Central memory CD8-positive, alpha-beta T cell (primary cell): ENCODE data around the gene CPOX.

Experiments used
- ATAC-seq: fragments of 150-1000 bp; cut with Tn5 transposase; replicated peaks from 2 replicates; pipeline ENCODE4 v1.10.0; 2022; ENCODE audit warnings: mild to moderate bottlenecking, moderate FRiP score, moderate number of reproducible peaks; ENCODE audit not compliant: poor library complexity, severe bottlenecking; ENCODE audit errors: extremely low read depth
- DNase-seq, 2 donors: peaks; one replicate each; pipeline ENCODE4 v3.0.0; 2021; ENCODE audit warnings: low spot score in 2 of 2
- H3K27ac Mint-ChIP-seq: one replicate; pipeline ENCODE4 v1.8.0; 2022; ENCODE audit warnings: low read depth, mild to moderate bottlenecking, moderate library complexity, mixed read lengths
- H3K27me3 Mint-ChIP-seq: one replicate; pipeline ENCODE4 v1.8.0; 2022; ENCODE audit warnings: mixed read lengths
- H3K36me3 Mint-ChIP-seq: one replicate; pipeline ENCODE4 v1.8.0; 2022; ENCODE audit warnings: mild to moderate bottlenecking, moderate library complexity, mixed read lengths; ENCODE audit not compliant: insufficient read depth
- H3K4me1 Mint-ChIP-seq: one replicate; pipeline ENCODE4 v1.8.0; 2022; ENCODE audit warnings: mixed read lengths
- H3K4me3 Mint-ChIP-seq: one replicate; pipeline ENCODE4 v1.8.0; 2022; ENCODE audit warnings: mild to moderate bottlenecking, moderate library complexity, mixed read lengths
- H3K9me3 Mint-ChIP-seq: one replicate; pipeline ENCODE4 v1.8.0; 2022; ENCODE audit warnings: mixed read lengths

The CPOX gene

DNA sequence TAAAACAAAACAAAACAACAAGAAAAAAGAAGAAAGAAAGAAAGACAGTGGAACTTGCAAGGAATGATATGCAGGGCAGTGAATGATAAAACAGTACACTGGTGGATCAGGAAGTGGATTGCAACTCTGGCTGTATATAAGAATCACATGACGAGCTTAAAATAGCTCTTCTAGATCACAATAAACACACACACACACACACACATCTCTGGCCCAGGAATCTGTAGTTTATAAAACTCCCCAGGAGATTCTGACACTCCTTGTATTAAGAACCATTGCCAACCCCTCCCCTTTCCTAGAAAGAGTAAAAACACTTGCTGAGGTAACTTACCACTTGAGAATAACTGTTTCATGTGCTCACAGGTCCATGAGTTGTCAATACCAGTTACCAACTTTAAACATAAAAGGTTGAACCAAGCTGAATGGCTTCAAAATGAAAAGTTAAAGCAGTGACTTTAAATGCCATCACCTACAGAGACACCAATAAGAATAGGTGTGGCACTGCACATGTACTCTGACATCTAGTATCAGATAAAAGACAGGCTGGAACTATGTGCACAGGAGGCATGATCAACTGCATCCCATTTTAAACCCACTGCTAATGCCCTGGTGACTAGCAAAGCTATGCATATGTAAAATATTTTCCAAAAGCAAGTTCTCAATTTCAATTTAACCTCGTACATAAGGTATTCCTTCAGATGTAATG lies 3.9 kb downstream of the CPOX start:
- Mint-ChIP-seq H3K27me3 (no peaks in the 10 kb centered on the region), H3K4me3 (no peak overlapping the region), H3K27ac (peak overlapping the region; percentile 21), H3K9me3 (no peaks in the 10 kb centered on the region), H3K4me1 (peaks cover 50% of the 10 kb centered on the region), H3K36me3 (peaks cover 27% of the 10 kb centered on the region)
- DNase-seq = no peak
- ATAC-seq = no peak

GRCh38 chr3:98588065-98588464 lies 5.3 kb downstream of the CPOX start:
- H3K27me3 Mint-ChIP-seq = no peaks in the 10 kb centered on the region
- no peaks in the 10 kb centered on the region for H3K9me3 Mint-ChIP-seq
- peaks cover 29% of the 10 kb centered on the region for H3K36me3 Mint-ChIP-seq
- H3K4me1 Mint-ChIP-seq = peaks cover 51% of the 10 kb centered on the region
- ATAC-seq = no peak
- H3K4me3 Mint-ChIP-seq = no peak overlapping the region
- DNase-seq = no peak
- H3K27ac Mint-ChIP-seq = no peak overlapping the region

DNA sequence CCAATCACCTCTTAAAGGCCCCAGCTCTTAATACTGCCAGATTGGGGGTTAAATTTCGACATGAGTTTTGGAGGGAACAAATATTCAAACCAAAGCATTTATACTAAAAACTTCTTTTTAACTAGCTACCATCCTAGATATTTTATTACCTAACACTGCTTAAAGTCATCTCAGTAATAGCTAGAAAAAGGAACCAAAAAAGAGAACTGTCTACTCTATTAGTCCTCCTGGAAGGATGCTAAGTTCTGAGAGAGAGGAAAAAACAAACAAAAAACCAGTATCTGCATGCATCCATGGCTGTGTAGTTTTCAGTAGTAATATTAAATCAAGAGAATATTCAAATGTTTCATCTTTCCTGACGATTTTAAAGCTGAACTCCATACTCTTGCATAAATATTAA lies 5.8 kb downstream of the CPOX start:
- Mint-ChIP-seq H3K4me3 (no peak overlapping the region), H3K4me1 (peaks cover 47% of the 10 kb centered on the region), H3K9me3 (no peaks in the 10 kb centered on the region), H3K27me3 (no peaks in the 10 kb centered on the region), H3K27ac (no peak overlapping the region), H3K36me3 (peaks cover 29% of the 10 kb centered on the region)
- ATAC-seq (no peak), DNase-seq (no peak)

GRCh38 chr3:98584547-98584946 lies 8.9 kb downstream of the CPOX start:
- Mint-ChIP-seq H3K27ac (no peak overlapping the region), H3K36me3 (peaks cover 37% of the 10 kb centered on the region), H3K4me1 (peaks cover 31% of the 10 kb centered on the region), H3K27me3 (no peaks in the 10 kb centered on the region), H3K4me3 (no peak overlapping the region), H3K9me3 (no peaks in the 10 kb centered on the region)
- ATAC-seq (no peak), DNase-seq (no peak)

DNA sequence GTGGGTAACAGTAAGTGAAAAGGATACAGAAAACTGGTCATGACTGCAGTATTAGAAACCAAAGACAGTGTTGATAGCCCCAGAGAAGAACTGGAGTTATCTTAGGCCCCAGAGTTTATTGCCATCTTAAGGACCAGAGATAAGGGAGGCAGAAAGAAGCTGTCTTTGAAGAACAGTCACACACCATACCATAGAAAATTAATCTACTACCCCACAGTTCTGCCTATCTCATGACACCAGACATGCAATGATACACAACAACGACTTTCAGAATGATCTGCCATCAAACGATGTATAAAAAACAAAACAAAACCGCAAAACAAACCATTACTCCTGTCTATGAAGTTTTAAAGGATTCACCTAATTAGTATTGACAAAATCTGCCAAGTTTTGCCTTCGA lies 9.6 kb downstream of the CPOX start:
- Mint-ChIP-seq H3K27ac (peak overlapping the region; percentile 2), H3K4me3 (no peak overlapping the region), H3K27me3 (no peaks in the 10 kb centered on the region), H3K36me3 (peaks cover 31% of the 10 kb centered on the region), H3K9me3 (no peaks in the 10 kb centered on the region), H3K4me1 (peaks cover 24% of the 10 kb centered on the region)
- ATAC-seq (no peak), DNase-seq (no peak)

DNA sequence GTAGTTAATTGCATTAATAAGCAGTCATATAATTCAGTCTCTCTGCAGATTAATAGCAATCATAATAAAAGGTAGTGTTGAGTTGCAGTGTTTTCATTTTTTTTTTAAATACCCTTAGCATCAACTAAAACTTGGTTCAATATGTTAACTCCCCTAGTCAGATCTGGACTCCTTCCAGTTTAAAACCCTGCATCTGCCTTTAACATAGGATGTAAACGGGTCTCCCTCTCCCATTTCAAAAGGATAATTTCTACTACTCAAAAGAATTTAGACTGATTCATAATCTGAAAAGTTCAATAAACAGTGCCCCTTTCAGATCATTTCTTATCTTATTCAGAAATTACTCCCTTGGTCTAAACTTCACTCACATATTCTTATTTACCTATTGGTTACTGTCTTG lies 11.4 kb downstream of the CPOX start:
- DNase-seq (no peak), ATAC-seq (no peak)
- Mint-ChIP-seq H3K9me3 (no peaks in the 10 kb centered on the region), H3K4me3 (no peak overlapping the region), H3K4me1 (peaks cover 27% of the 10 kb centered on the region), H3K36me3 (peaks cover 25% of the 10 kb centered on the region), H3K27me3 (no peaks in the 10 kb centered on the region), H3K27ac (peak overlapping the region; percentile 23)

DNA sequence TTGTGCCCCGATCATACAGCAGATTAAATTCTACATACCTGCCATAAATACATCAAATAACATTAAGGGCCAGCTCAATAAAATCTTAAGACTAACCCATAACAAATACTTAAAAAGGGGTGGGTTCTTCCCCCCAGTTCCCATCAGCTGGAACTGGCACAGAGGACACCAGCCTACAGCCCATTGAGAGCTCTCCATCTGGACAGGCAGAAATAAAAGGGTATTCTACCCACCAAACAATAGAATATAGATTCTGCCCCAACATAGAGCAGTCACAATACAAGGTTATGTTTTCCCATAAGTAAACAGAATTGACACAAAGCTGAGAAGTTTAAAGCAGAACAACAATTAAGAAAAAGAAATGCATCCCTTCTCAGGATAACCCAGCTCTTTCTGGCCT lies 11.9 kb downstream of the CPOX start:
- H3K36me3 Mint-ChIP-seq = peaks cover 25% of the 10 kb centered on the region
- no peak overlapping the region for H3K4me3 Mint-ChIP-seq
- peak overlapping the region; percentile 23 for H3K27ac Mint-ChIP-seq
- ATAC-seq (no peak), DNase-seq (no peak)
- no peaks in the 10 kb centered on the region for H3K9me3 Mint-ChIP-seq
- peaks cover 28% of the 10 kb centered on the region for H3K4me1 Mint-ChIP-seq
- no peaks in the 10 kb centered on the region for H3K27me3 Mint-ChIP-seq

GRCh38 chr3:98580401-98581386 lies 12.7 kb downstream of the CPOX start:
- no peak for ATAC-seq
- no peak overlapping the region for H3K27ac Mint-ChIP-seq

DNA sequence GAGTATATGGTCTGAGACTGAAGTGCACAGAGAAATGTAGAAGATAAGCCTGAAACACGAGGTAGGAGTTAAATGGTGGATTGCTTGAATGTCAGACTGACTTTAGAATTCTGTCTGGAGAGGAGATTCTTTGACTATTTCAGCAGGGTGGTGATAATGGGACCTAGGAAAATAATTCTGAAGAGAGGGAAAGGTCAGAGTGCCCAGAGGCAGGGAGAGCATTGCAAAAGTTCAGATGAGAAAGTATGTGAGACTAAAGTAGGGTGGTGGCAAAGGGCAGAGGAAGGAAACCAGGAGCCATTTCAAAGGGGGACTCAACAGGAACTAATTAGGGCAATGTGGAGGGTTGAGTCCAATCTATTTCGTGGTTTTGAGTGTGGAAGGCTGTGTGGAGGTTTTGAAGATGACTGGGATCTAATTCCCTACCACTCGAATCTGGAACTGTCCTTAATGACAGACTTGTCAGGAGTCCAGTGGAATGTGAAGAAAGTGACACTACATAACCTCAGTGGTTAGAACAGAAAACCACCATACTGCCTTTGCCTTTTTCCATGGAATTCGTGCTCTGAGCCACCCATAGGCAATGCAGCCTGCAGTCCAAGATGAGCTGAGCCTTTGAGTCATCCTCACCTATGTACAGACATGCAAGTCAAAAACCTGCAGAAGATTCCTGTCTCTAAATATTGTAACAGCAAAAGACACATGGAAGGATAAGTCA lies 16.1 kb downstream of the CPOX start:
- Mint-ChIP-seq H3K4me1 (peaks cover 27% of the 10 kb centered on the region), H3K27me3 (no peaks in the 10 kb centered on the region), H3K4me3 (no peak overlapping the region), H3K27ac (peak overlapping the region; percentile 6), H3K36me3 (peaks cover 22% of the 10 kb centered on the region), H3K9me3 (no peaks in the 10 kb centered on the region)
- DNase-seq (no peak), ATAC-seq (no peak)

More at GRCh38 chr3:98580401-98581386, 12.7 kb downstream of the CPOX start:
- Mint-ChIP-seq H3K9me3 (no peaks in the 10 kb centered on the region), H3K36me3 (peaks cover 24% of the 10 kb centered on the region), H3K27me3 (no peaks in the 10 kb centered on the region), H3K4me3 (no peak overlapping the region), H3K4me1 (peaks cover 28% of the 10 kb centered on the region)
- no peak for DNase-seq

GRCh38 chr3:98574132-98574531 lies 19.3 kb downstream of the CPOX start:
- H3K36me3 Mint-ChIP-seq = peaks cover 7% of the 10 kb centered on the region
- DNase-seq (no peak), ATAC-seq (no peak)
- no peaks in the 10 kb centered on the region for H3K9me3 Mint-ChIP-seq
- H3K27ac Mint-ChIP-seq = peak overlapping the region; percentile 95
- H3K27me3 Mint-ChIP-seq = no peaks in the 10 kb centered on the region
- H3K4me1 Mint-ChIP-seq = peaks cover 33% of the 10 kb centered on the region
- no peak overlapping the region for H3K4me3 Mint-ChIP-seq

DNA sequence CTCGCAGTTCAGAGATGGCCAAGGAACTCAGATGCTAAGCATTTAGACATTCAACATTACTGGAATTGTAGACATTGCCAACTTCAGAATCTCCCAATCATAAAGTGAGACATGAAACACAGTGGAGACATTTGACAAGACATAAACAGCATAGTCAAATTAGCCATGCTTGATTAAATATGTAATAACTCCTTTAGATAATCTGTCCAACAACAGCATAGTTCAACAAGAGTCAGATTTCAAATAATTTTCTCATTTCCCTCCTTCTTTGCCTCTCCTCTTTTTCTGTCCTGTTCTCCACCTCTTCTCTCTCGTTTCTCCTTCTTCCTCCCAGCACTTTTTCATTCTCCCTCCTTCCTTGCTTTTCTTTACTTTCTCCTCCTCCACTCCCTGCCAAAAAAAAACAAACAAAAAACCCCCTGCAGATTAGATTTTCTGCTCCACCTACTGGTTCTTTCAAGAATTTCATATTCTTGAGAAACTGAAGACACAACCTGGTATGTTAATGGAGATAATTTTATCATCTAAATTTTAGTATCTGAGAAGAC lies 20.2 kb downstream of the CPOX start:
- DNase-seq (no peak), ATAC-seq (peak; percentile 39)
- H3K4me3 Mint-ChIP-seq = peak overlapping the region; percentile 60
- H3K4me1 Mint-ChIP-seq = peaks cover 42% of the 10 kb centered on the region
- no peaks in the 10 kb centered on the region for H3K27me3 Mint-ChIP-seq
- H3K9me3 Mint-ChIP-seq = no peaks in the 10 kb centered on the region
- peaks cover 7% of the 10 kb centered on the region for H3K36me3 Mint-ChIP-seq
- H3K27ac Mint-ChIP-seq = peak overlapping the region; percentile 95

DNA sequence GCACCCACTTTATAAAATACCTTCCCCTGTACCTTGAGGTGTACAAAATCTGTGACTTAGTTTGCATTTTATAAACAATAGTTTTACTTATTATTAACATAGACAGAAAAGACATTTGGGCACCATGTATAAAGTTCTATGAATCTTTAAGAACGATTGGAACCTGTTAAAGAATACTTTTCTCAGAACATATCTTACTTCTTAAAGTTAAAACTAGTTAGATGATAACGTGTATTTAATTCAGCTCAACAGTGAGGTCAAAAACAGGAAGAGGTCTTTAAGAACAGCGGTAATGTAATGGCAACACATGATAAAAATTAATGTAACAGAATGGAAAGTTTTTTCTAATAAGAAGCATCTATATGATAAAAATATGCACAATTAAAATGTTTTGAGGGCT lies 25.0 kb downstream of the CPOX start:
- Mint-ChIP-seq H3K36me3 (peaks cover 27% of the 10 kb centered on the region), H3K27ac (peak overlapping the region; percentile 93), H3K9me3 (no peaks in the 10 kb centered on the region), H3K27me3 (no peaks in the 10 kb centered on the region), H3K4me1 (peaks cover 77% of the 10 kb centered on the region), H3K4me3 (peak overlapping the region; percentile 40)
- no peak for DNase-seq
- no peak for ATAC-seq
